WI38 (cell line): ENCODE measurements around the gene TMEM80.
A peak's percentile ranks its signal among the peaks of the same experiment; 100 is the strongest.

ENCODE experiments used
- H3K4me3 ChIP-seq: 2 replicates; pipeline ENCODE4 v1.5.1; 2011; ENCODE audit warnings: low read depth, mild to moderate bottlenecking, control low read depth, low read length
- TF ChIP-seq, protein P1 (sequence below): IDR thresholded peaks from 2 replicates; pipeline ENCODE4 v1.5.1; 2012; ENCODE audit warnings: low read depth, mild to moderate bottlenecking, control low read depth, low read length

The TMEM80 gene

GRCh38 chr11:692824-693414 is 2.7 kb upstream of the TMEM80 start:
- no peak overlapping the region for H3K4me3 ChIP-seq
- TF ChIP-seq, protein P1, sequence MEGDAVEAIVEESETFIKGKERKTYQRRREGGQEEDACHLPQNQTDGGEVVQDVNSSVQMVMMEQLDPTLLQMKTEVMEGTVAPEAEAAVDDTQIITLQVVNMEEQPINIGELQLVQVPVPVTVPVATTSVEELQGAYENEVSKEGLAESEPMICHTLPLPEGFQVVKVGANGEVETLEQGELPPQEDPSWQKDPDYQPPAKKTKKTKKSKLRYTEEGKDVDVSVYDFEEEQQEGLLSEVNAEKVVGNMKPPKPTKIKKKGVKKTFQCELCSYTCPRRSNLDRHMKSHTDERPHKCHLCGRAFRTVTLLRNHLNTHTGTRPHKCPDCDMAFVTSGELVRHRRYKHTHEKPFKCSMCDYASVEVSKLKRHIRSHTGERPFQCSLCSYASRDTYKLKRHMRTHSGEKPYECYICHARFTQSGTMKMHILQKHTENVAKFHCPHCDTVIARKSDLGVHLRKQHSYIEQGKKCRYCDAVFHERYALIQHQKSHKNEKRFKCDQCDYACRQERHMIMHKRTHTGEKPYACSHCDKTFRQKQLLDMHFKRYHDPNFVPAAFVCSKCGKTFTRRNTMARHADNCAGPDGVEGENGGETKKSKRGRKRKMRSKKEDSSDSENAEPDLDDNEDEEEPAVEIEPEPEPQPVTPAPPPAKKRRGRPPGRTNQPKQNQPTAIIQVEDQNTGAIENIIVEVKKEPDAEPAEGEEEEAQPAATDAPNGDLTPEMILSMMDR = no peak

- peak overlapping the region; percentile 17; the same call in 1 of the 2 replicates for H3K4me3 ChIP-seq
- TF ChIP-seq, protein P1 = no peak
Measured at GRCh38 chr11:693415-693831, 2.2 kb upstream of the TMEM80 start.

- H3K4me3 ChIP-seq = peak overlapping the region; percentile 89
- TF ChIP-seq, protein P1 = no peak
Measured at GRCh38 chr11:693887-694562, 1.6 kb upstream of the TMEM80 start.

- TF ChIP-seq, protein P1 = no peak
- peak within 1 kb of the TSS; percentile 89 for H3K4me3 ChIP-seq
Measured at GRCh38 chr11:694563-695287, 891 bp upstream of the TMEM80 start, which contains the start of gene DEAF1. Gene DEAF1, minus strand, starts transcription at chr11:695222. Its CDS starts 175 bp downstream, at chr11:695047.

- TF ChIP-seq, protein P1 = no peak
- peak overlapping the region; percentile 89 for H3K4me3 ChIP-seq
Measured at GRCh38 chr11:695288-695537, 403 bp upstream of the TMEM80 start.

GRCh38 chr11:696955-697491 is 1.4 kb downstream of the TMEM80 start:
- TF ChIP-seq, protein P1 = no peak
- peak overlapping the region; percentile 89 for H3K4me3 ChIP-seq
